ENCODE results near the gene RPTOR.

DNA sequence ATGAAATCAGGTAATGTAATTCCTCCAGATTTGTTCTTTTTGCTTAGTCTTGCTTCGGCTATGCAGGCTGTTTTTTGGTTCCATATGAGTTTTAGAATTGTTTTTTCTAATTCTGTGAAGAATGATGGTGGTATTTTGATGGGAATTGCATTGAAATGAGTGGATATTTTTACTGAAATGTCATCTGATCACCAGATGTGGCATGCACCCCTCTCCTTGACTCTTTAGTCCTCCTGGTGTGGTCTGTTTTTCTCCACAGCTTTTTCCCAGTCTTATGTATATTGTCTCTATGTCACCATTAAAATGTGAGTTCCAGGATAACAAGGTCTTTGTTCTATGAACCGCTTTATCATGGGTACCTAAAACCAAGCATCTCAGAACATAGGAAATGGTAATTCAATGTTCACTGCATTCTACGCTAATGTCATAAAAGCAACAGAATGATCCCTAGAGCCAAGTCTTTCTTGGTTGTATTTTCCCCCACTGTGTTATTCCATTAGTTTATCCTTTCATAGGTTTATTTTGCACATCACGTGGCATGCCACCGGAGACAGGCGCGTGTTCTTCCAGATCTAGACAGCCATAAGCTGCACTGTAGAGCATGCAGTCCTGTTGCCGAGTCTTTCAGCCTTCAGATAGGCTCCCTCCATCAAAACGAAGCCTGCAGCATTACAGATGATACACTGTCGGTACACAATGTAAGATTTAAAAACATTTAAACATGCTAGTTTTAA is 172.5 kb downstream of the RPTOR start:
- TF ChIP-seq POLR2A (IDR thresholded peaks at IDR 0.05; ENCODE audit: low read length) (no peak), GATA1 (IDR thresholded peaks at IDR 0.05; ENCODE audit: low read depth, low read length) (no peak)

Data from erythroblast (primary cell).